HepG2 (cell line): ENCODE results near the gene SGIP1. TPM values are rescaled to one million over a fixed set of nuclear protein-coding genes. Genes with fewer than 3 reads are reported as not detected.

Source experiments
- ATF7-NPFF ChIP-seq: sonication (generic); formaldehyde crosslinking; IDR thresholded peaks from 2 replicates; pipeline ENCODE4 v1.8.1; 2023; ENCODE audit warnings: mild to moderate bottlenecking, low read depth, missing genetic modification reagents, moderate library complexity
- DPF2 ChIP-seq: sonication (generic); formaldehyde crosslinking; IDR thresholded peaks from 2 replicates; pipeline ENCODE4 v1.4.0; 2020; ENCODE audit warnings: mild to moderate bottlenecking, low read depth, missing genetic modification reagents, borderline replicate concordance
- FIP1L1 ChIP-seq: fragments of 200-400 bp; formaldehyde crosslinking; IDR thresholded peaks from 2 replicates; pipeline ENCODE4 v1.6.1; 2018; ENCODE audit warnings: low read depth, mild to moderate bottlenecking, low read length, moderate library complexity, borderline replicate concordance; ENCODE audit not compliant: insufficient read depth
- HDAC1 ChIP-seq: sonication (generic); formaldehyde crosslinking; IDR thresholded peaks from 2 replicates; pipeline ENCODE4 v1.5.1; 2020; ENCODE audit warnings: mild to moderate bottlenecking, missing genetic modification reagents
- JUNB ChIP-seq: sonication (generic); formaldehyde crosslinking; IDR thresholded peaks from 2 replicates; pipeline ENCODE4 v1.8.0; 2022; ENCODE audit warnings: missing genetic modification reagents, mild to moderate bottlenecking, borderline replicate concordance
- KDM2A ChIP-seq: sonication (generic); formaldehyde crosslinking; IDR thresholded peaks from 2 replicates; pipeline ENCODE4 v1.4.0; 2020; ENCODE audit warnings: low read depth, missing genetic modification reagents, borderline replicate concordance
- RXRB ChIP-seq: IDR thresholded peaks from 2 replicates; pipeline ENCODE4 v1.6.1; 2016; ENCODE audit warnings: borderline replicate concordance, missing genetic modification reagents, missing compliant biosample characterization
- SAFB2 ChIP-seq: sonication (generic); formaldehyde crosslinking; IDR thresholded peaks from 2 replicates; pipeline ENCODE4 v1.5.1; 2020; ENCODE audit warnings: missing genetic modification reagents, low read depth, mild to moderate bottlenecking, borderline replicate concordance
- ZNF224 ChIP-seq: sonication (generic); formaldehyde crosslinking; IDR thresholded peaks from 2 replicates; pipeline ENCODE4 v1.5.0; 2020; ENCODE audit warnings: mild to moderate bottlenecking, missing genetic modification reagents
- ZNF234 ChIP-seq: sonication (generic); formaldehyde crosslinking; conservative IDR thresholded peaks from 2 replicates; pipeline ENCODE4 v1.5.1; 2020; ENCODE audit warnings: mild to moderate bottlenecking, missing genetic modification reagents
- ZNF558 ChIP-seq: sonication (generic); formaldehyde crosslinking; IDR thresholded peaks from 2 replicates; pipeline ENCODE4 v1.9.0; 2022; ENCODE audit warnings: mild to moderate bottlenecking, missing genetic modification reagents, borderline replicate concordance
- ZNF749 ChIP-seq: sonication (generic); formaldehyde crosslinking; IDR thresholded peaks from 2 replicates; pipeline ENCODE4 v1.8.0; 2022; ENCODE audit warnings: mild to moderate bottlenecking, missing genetic modification reagents, moderate library complexity, borderline replicate concordance
- ZNF841 ChIP-seq: sonication (generic); formaldehyde crosslinking; IDR thresholded peaks from 2 replicates; pipeline ENCODE4 v1.8.1; 2023; ENCODE audit warnings: missing genetic modification reagents, borderline replicate concordance
- ZZZ3 ChIP-seq: sonication (generic); formaldehyde crosslinking; IDR thresholded peaks from 2 replicates; pipeline ENCODE4 v1.4.0; 2020; ENCODE audit warnings: missing genetic modification reagents, mild to moderate bottlenecking, borderline replicate concordance
- polyA plus RNA-seq, 8 experiments: library from polyadenylated mRNA; depleted of rRNA in 3 of 8; stranded (reverse) in 7 of 8; unstranded in 1 of 8; fragments of >200 nt; fragmentation: Illumina TruSeq in 4 of 8; extraction: Trizol in 4 of 8; gene quantifications; 2 replicates each; pipeline versions ENCODE4 v1.2.1 to v1.2.3, GENCODE V29; 2011 to 2016; ENCODE audit warnings: low read depth in 4 of 8, missing spikeins in 1 of 8, mixed read lengths in 1 of 8; ENCODE audit not compliant: insufficient read depth in 1 of 8
- total RNA-seq, 5 experiments: library from RNA; depleted of rRNA; stranded (reverse); fragments of >200 nt; fragmentation: Illumina TruSeq; extraction: Trizol; gene quantifications; 2 replicates each; pipeline ENCODE4 v1.2.3, GENCODE V29; 2016; ENCODE audit warnings: low read depth in 1 of 5
- TF ChIP-seq, protein P1 (sequence below): IDR thresholded peaks from 2 replicates; pipeline ENCODE4 v1.6.1; 2016
- TF ChIP-seq, protein P2 (sequence below): sonication (generic); formaldehyde crosslinking; IDR thresholded peaks from 2 replicates; pipeline ENCODE4 v1.4.0; 2020; ENCODE audit warnings: missing genetic modification reagents, borderline replicate concordance
- TF ChIP-seq, protein P3 (sequence below): IDR thresholded peaks from 2 replicates; pipeline ENCODE4 v1.6.1; 2016; ENCODE audit warnings: mild to moderate bottlenecking, missing biosample characterization, missing genetic modification reagents
- TF ChIP-seq, protein P4 (sequence below): IDR thresholded peaks from 2 replicates; pipeline ENCODE4 v1.6.1; 2016; ENCODE audit warnings: missing genetic modification reagents, missing compliant biosample characterization

SGIP1 gene
- total and polyA plus RNA-seq, 2 of the 13 experiments (the other 11 are each of a cell fraction or from before 2014, with no cell fraction given), result not detected

DNA sequence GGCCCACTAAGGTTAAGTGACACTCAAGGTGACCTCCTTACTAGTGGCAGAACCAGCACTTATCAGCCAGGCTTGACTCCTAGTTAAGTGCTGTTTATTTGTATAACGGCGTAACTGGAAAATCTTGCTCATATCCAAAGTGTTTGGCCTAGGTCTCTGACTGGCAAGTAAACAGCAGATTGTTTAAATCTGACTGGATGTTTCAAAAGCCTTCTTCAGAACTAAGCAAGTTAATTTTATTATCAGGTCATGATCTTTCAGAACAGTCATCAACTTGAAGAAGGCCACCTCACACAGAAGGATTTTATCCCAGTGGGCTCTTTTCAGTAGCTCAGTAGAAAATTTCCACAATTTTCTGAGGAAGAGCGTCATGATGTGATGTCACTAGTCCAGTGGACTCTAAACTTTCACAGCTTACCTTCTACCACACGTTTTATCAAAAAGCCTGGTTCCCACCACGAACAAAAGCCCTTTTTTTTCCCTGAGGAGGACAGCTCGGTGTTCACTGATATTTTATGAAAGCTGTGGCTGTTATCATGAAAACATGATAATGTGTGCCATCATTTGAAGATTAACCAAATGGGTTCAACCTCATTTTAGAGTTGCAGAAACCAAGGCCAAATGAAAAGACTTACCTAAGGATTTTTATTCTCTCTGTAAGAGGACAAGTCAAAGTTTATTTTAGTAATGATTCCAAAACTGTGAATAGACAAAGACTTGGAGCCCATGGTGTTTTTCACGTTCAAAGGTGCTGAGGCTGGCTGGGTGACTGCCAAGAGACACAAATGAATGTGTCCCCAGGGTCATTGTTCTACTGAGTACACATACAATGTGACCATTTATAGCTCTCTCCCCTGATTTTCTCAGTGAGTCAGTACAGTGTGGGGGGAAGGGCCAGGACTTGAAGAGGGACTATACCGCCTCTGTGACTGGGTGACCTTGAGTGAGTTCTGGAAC lies 9.1 kb downstream of the SGIP1 start (continued):
- TF ChIP-seq JUNB (CRISPR knock-in tag), result peak; percentile 73; the same call in 1 of the 2 replicates
- TF ChIP-seq, protein P1, sequence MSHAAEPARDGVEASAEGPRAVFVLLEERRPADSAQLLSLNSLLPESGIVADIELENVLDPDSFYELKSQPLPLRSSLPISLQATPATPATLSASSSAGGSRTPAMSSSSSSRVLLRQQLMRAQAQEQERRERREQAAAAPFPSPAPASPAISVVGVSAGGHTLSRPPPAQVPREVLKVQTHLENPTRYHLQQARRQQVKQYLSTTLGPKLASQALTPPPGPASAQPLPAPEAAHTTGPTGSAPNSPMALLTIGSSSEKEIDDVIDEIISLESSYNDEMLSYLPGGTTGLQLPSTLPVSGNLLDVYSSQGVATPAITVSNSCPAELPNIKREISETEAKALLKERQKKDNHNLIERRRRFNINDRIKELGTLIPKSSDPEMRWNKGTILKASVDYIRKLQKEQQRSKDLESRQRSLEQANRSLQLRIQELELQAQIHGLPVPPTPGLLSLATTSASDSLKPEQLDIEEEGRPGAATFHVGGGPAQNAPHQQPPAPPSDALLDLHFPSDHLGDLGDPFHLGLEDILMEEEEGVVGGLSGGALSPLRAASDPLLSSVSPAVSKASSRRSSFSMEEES (CRISPR knock-in tag), result peak; percentile 43
- TF ChIP-seq RXRB, result peak; percentile 93
- no peak for TF ChIP-seq ZZZ3
- no peak for TF ChIP-seq SAFB2 (CRISPR knock-in tag)
- TF ChIP-seq, protein P2, sequence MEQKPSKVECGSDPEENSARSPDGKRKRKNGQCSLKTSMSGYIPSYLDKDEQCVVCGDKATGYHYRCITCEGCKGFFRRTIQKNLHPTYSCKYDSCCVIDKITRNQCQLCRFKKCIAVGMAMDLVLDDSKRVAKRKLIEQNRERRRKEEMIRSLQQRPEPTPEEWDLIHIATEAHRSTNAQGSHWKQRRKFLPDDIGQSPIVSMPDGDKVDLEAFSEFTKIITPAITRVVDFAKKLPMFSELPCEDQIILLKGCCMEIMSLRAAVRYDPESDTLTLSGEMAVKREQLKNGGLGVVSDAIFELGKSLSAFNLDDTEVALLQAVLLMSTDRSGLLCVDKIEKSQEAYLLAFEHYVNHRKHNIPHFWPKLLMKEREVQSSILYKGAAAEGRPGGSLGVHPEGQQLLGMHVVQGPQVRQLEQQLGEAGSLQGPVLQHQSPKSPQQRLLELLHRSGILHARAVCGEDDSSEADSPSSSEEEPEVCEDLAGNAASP (CRISPR knock-in tag), result peak; percentile 52; the same call in 1 of the 2 replicates
- no peak for TF ChIP-seq ZNF841 (CRISPR knock-in tag)
- TF ChIP-seq, protein P3, sequence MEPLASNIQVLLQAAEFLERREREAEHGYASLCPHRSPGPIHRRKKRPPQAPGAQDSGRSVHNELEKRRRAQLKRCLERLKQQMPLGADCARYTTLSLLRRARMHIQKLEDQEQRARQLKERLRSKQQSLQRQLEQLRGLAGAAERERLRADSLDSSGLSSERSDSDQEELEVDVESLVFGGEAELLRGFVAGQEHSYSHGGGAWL (CRISPR knock-in tag), result no peak
- TF ChIP-seq ZNF558 (CRISPR knock-in tag), result 0 out of 2 replicates have a peak, but pooled peaks have one; percentile 34
- peak; percentile 64; the same call in 1 of the 2 replicates for TF ChIP-seq DPF2 (CRISPR knock-in tag)
- peak; percentile 68; the same call in 1 of the 2 replicates for TF ChIP-seq HDAC1 (CRISPR knock-in tag)
- no peak for TF ChIP-seq FIP1L1
- TF ChIP-seq KDM2A (CRISPR knock-in tag), result no peak
- no peak for TF ChIP-seq ZNF234 (CRISPR knock-in tag)
- TF ChIP-seq ZNF749 (CRISPR knock-in tag), result no peak
- TF ChIP-seq ZNF224 (CRISPR knock-in tag), result no peak
- TF ChIP-seq ATF7-NPFF, result 0 out of 2 replicates have a peak, but pooled peaks have one; percentile 15
- TF ChIP-seq, protein P4, sequence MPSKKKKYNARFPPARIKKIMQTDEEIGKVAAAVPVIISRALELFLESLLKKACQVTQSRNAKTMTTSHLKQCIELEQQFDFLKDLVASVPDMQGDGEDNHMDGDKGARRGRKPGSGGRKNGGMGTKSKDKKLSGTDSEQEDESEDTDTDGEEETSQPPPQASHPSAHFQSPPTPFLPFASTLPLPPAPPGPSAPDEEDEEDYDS (CRISPR knock-in tag), result no peak
